K562 (cell line): Measurements from ENCODE around the gene KCTD19. TPM values are rescaled to one million over a fixed set of nuclear protein-coding genes. Genes with fewer than 3 reads are reported as not detected.

ENCODE experiments used
- CTCFL ChIP-seq: IDR thresholded peaks from 2 replicates; pipeline ENCODE4 v1.6.1; 2011; ENCODE audit warnings: borderline replicate concordance, low read depth, mild to moderate bottlenecking, moderate library complexity, low read length; ENCODE audit not compliant: insufficient read depth, poor library complexity, severe bottlenecking
- FOXJ3 ChIP-seq: sonication (generic); formaldehyde crosslinking; IDR thresholded peaks from 2 replicates; pipeline ENCODE4 v1.4.0; 2020; ENCODE audit warnings: mild to moderate bottlenecking, missing genetic modification reagents
- HDAC8 ChIP-seq: fragments of 450-650 bp; IDR thresholded peaks from 2 replicates; pipeline ENCODE4 v1.6.1; 2016; ENCODE audit warnings: mild to moderate bottlenecking, missing genetic modification characterization, moderate library complexity, missing compliant biosample characterization
- NR2F6 ChIP-seq: fragments of 450-650 bp; formaldehyde crosslinking; IDR thresholded peaks from 2 replicates; pipeline ENCODE4 v1.4.0; 2020; ENCODE audit warnings: mild to moderate bottlenecking
- PML ChIP-seq: IDR thresholded peaks from 2 replicates; pipeline ENCODE4 v1.6.1; 2012; ENCODE audit warnings: low read length, inconsistent platforms
- PYGO2 ChIP-seq: fragments of 450-650 bp; IDR thresholded peaks from 2 replicates; pipeline ENCODE4 v1.6.1; 2016; ENCODE audit warnings: mild to moderate bottlenecking, missing genetic modification characterization, moderate library complexity, missing compliant biosample characterization
- SMARCA5 ChIP-seq: fragments of 450-650 bp; IDR thresholded peaks from 2 replicates; pipeline ENCODE4 v1.6.1; 2016
- ZBTB17 ChIP-seq: fragments of 450-650 bp; formaldehyde crosslinking; IDR thresholded peaks from 2 replicates; pipeline ENCODE4 v1.4.0; 2020; ENCODE audit warnings: mild to moderate bottlenecking
- ZNF134 ChIP-seq: fragments of 250-450 bp; sonication (Bioruptor Pico); conservative IDR thresholded peaks from 2 replicates; pipeline ENCODE4 v1.4.0; 2020
- ZNF224 ChIP-seq: sonication (generic); formaldehyde crosslinking; IDR thresholded peaks from 2 replicates; pipeline ENCODE4 v1.8.0; 2022; ENCODE audit warnings: mild to moderate bottlenecking, missing genetic modification reagents
- ZNF589 ChIP-seq: fragments of 200-800 bp; sonication (Bioruptor generic); IDR thresholded peaks from 2 replicates; pipeline ENCODE4 v1.6.1; 2016; ENCODE audit warnings: low read depth, missing genetic modification characterization, missing compliant biosample characterization
- polyA plus RNA-seq, 8 experiments: library from polyadenylated mRNA; depleted of rRNA in 4 of 8; stranded (reverse) in 5 of 8; unstranded in 3 of 8; fragments of >200 nt; fragmentation: Nextera tagmentation in 2 of 8; fragmentation: Illumina TruSeq in 1 of 8; extraction: Ambion mirVana in 2 of 8; extraction: Trizol in 1 of 8; gene quantifications; 2 replicates each; pipeline versions ENCODE4 v1.2.1 to v1.2.3, GENCODE V29; 2011 to 2014; ENCODE audit warnings: inconsistent platforms in 1 of 8, missing spikeins in 1 of 8
- total RNA-seq, 7 experiments: library from RNA; depleted of rRNA in 6 of 7; stranded (reverse); fragments of >200 nt in 6 of 7; fragmentation: Illumina TruSeq in 2 of 7; extraction: Trizol in 2 of 7; gene quantifications; 2 replicates each; pipeline versions ENCODE4 v1.2.1 to v1.2.3, GENCODE V29; 2011 to 2021; ENCODE audit warnings: low replicate concordance in 1 of 7
- TF ChIP-seq, protein P1 (sequence below), 2 experiments: fragments of 450-650 bp in 1 of 2; sonication (generic) in 1 of 2; formaldehyde crosslinking in 1 of 2; IDR thresholded peaks; 2 replicates each; pipeline versions ENCODE4 v1.7.1 to v1.9.0; 2016 to 2022; ENCODE audit warnings: inconsistent platforms in 1 of 2, mild to moderate bottlenecking in 1 of 2, missing genetic modification reagents in 1 of 2
- TF ChIP-seq, protein P2 (sequence below): sonication (generic); formaldehyde crosslinking; IDR thresholded peaks from 2 replicates; pipeline ENCODE4 v1.8.0; 2022; ENCODE audit warnings: missing genetic modification reagents, mild to moderate bottlenecking, moderate library complexity, borderline replicate concordance

KCTD19 gene
- total and polyA plus RNA-seq, 9 of the 15 experiments (the other 6 are each of a cell fraction or from before 2014, with no cell fraction given), result 0.03 to 0.91 (median 0.22) TPM; not detected in 2

GRCh38 chr16:67247192-67248072, 79.1 kb downstream of the KCTD19 start, which contains the start of gene FHOD1 (continued):
- TF ChIP-seq, protein P1, sequence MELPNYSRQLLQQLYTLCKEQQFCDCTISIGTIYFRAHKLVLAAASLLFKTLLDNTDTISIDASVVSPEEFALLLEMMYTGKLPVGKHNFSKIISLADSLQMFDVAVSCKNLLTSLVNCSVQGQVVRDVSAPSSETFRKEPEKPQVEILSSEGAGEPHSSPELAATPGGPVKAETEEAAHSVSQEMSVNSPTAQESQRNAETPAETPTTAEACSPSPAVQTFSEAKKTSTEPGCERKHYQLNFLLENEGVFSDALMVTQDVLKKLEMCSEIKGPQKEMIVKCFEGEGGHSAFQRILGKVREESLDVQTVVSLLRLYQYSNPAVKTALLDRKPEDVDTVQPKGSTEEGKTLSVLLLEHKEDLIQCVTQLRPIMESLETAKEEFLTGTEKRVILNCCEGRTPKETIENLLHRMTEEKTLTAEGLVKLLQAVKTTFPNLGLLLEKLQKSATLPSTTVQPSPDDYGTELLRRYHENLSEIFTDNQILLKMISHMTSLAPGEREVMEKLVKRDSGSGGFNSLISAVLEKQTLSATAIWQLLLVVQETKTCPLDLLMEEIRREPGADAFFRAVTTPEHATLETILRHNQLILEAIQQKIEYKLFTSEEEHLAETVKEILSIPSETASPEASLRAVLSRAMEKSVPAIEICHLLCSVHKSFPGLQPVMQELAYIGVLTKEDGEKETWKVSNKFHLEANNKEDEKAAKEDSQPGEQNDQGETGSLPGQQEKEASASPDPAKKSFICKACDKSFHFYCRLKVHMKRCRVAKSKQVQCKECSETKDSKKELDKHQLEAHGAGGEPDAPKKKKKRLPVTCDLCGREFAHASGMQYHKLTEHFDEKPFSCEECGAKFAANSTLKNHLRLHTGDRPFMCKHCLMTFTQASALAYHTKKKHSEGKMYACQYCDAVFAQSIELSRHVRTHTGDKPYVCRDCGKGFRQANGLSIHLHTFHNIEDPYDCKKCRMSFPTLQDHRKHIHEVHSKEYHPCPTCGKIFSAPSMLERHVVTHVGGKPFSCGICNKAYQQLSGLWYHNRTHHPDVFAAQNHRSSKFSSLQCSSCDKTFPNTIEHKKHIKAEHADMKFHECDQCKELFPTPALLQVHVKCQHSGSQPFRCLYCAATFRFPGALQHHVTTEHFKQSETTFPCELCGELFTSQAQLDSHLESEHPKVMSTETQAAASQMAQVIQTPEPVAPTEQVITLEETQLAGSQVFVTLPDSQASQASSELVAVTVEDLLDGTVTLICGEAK (IDR thresholded peaks at IDR 0.05), result 0 out of 2 replicates have a peak, but pooled peaks have one; percentile 12
- TF ChIP-seq, protein P1 (CRISPR knock-in tag; IDR thresholded peaks at IDR 0.05), result 0 out of 2 replicates have a peak, but pooled peaks have one; percentile 9
- TF ChIP-seq HDAC8 (tag) (no peak), PYGO2 (tag) (no peak), PML (peak; percentile 54; the same call in 1 of the 2 replicates), SMARCA5 (no peak), ZNF134 (CRISPR knock-in tag) (no peak), ZNF224 (CRISPR knock-in tag) (no peak), NR2F6 (CRISPR knock-in tag) (no peak), FOXJ3 (CRISPR knock-in tag) (no peak), ZNF589 (CRISPR knock-in tag) (no peak), ZBTB17 (CRISPR knock-in tag) (no peak), CTCFL (no peak)
- TF ChIP-seq, protein P2, sequence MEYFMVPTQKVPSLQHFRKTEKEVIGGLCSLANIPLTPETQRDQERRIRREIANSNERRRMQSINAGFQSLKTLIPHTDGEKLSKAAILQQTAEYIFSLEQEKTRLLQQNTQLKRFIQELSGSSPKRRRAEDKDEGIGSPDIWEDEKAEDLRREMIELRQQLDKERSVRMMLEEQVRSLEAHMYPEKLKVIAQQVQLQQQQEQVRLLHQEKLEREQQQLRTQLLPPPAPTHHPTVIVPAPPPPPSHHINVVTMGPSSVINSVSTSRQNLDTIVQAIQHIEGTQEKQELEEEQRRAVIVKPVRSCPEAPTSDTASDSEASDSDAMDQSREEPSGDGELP (CRISPR knock-in tag), result peak; percentile 82; the same call in 1 of the 2 replicates
